ENCODE results near the gene ZNF789.

The ZNF789 gene

DNA sequence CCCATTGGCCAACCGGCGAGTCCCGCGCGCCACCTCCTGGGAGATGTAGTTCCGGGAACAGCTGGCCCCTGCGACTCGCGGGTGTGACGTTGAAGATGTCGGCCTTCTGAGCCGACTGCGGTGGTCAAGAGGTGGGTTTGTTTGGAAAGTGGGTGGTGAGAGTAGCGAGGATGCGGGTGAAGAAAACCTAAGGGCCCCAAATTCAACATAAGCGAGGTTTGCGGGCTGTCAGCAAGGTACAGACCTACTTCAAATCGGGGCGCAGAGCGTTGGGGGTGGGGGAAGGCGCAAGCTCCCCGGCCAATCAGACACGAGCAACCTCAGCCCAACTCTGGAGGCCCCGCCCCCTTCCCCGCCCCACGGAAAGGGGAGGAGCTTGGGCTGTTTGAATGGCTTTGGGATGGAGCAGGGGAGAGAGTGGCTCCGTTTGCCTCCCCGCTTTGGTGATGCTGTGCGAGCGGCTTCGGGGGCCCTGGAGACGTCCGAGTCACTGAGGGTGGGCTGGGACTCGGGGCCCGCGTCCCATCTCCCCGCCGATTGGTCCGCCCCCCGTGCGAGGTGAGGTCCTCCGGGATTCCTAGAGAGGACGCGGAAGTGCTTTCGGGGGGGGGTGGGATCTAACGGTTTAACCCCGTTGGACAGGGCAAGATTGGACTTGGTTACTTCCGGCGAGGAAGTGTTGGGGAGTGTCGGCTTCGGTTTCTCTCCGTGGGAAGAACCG, 32.1 kb downstream of the ZNF789 start, which contains the start of gene ZKSCAN5:
Gene ZKSCAN5 (plus strand): TSS at position 60 of the 721 bp plus-strand sequence. CDS start 1,383 bp downstream, outside the sequence.
- DNase-seq (ENCODE audit: low read depth) = peak; percentile 93

DNA sequence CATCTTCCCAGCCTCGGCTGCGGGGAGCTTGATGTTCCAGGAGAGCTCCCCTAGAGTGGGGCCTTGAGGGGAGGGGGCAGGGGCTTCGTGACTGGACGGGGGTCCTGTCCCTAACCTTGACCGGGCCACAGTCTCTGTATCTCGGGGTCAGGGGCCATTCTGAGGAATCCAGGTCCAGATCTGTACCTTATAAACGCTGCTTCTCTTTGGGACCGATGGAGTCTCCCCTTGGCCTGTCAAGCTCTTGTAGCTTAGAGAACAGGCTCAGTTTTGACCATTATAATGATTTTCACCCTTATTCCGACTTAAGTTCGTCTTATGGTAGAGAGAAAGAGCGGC, 32.6 kb downstream of the ZNF789 start:
- DNase-seq (ENCODE audit: low read depth) = no peak

DNA sequence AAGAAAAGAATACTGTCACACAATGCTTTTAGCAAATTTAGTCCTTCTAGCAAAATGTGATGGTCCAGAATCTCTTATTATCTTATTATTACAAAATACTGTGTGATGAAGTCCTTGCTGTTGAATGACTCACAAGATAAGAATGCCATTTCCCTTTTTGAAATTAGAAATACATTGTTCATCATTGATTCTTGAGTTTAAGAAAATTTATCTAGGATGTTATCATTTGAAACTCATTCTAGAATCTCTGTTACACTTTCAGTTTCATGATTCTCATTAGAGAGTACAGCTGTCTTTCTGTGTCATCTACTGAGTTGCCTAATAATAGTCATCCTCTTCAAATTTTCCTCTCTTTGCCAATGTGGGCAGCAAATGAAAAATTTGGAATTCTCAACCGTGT, 41.4 kb downstream of the ZNF789 start:
- DNase-seq (ENCODE audit: low read depth) = no peak

- DNase-seq (ENCODE audit: low read depth) = no peak
These were observed 48.7 kb downstream of the ZNF789 start for GRCh38 chr7:99521399-99521798.

- no peak for DNase-seq (ENCODE audit: low read depth)
These were observed 53.2 kb downstream of the ZNF789 start for GRCh38 chr7:99525713-99526440.

DNA sequence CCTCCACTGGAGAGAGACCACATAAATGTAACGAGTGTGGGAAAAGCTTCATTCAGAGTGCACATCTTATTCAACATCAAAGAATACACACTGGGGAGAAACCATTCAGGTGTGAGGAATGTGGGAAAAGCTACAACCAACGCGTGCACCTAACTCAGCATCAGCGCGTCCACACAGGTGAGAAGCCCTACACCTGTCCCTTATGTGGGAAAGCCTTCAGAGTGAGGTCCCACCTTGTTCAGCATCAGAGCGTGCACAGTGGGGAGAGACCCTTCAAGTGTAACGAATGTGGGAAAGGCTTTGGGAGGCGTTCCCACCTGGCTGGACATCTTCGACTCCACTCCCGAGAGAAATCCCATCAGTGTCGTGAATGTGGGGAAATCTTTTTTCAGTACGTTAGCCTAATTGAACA, 58.7 kb downstream of the ZNF789 start:
- no peak for DNase-seq (ENCODE audit: low read depth)

- no peak for DNase-seq (ENCODE audit: low read depth)
These were observed 63.0 kb downstream of the ZNF789 start for GRCh38 chr7:99535667-99536066.
